CD14-positive monocyte (primary cell): ENCODE data around the gene LYG2. TPM values are rescaled to one million over a fixed set of nuclear protein-coding genes. Genes with fewer than 3 reads are reported as not detected.
"Not testable (repeated sequence)": the region's sequence is repeated elsewhere in the genome, so short reads cannot be mapped to it uniquely, and the experiment has no call there.

ENCODE experiments used
- DNase-seq, 3 donors: peaks; one replicate each; pipeline ENCODE4 v3.0.0-alpha.2; 2011 to 2022
- H2AFZ ChIP-seq: 2 replicates; pipeline ENCODE4 v1.6.0; 2012; ENCODE audit warnings: mild to moderate bottlenecking, low read depth, low read length, inconsistent platforms; ENCODE audit not compliant: insufficient read depth, poor library complexity, severe bottlenecking
- H3K27ac ChIP-seq, 2 donors: 1 replicate in 1 of 2; 2 replicates in 1 of 2; pipeline ENCODE4 v1.5.1; 2012 to 2013; ENCODE audit warnings: low read length in 2 of 2, control low read depth in 1 of 2, inconsistent platforms in 1 of 2, low read depth in 1 of 2, mild to moderate bottlenecking in 1 of 2
- H3K27me3 ChIP-seq, 2 donors: one replicate each; pipeline versions ENCODE4 v1.6.0 to v1.6.1; 2011 to 2013; ENCODE audit warnings: low read length in 2 of 2; ENCODE audit not compliant: control insufficient read depth in 2 of 2, insufficient read depth in 2 of 2
- H3K36me3 ChIP-seq, 2 donors: replicated peaks in 1 of 2; 1 replicate in 1 of 2; 2 replicates in 1 of 2; pipeline versions ENCODE4 v1.5.1 to v1.6.1; 2012 to 2013; ENCODE audit warnings: low read length in 2 of 2, control low read depth in 1 of 2, inconsistent platforms in 1 of 2, mild to moderate bottlenecking in 1 of 2; ENCODE audit not compliant: insufficient read depth in 2 of 2, control insufficient read depth in 1 of 2
- H3K4me1 ChIP-seq, 2 donors: 1 replicate in 1 of 2; 2 replicates in 1 of 2; pipeline versions ENCODE4 v1.5.1 to v1.6.1; 2012 to 2013; ENCODE audit warnings: low read length in 2 of 2, control low read depth in 1 of 2, inconsistent platforms in 1 of 2, mild to moderate bottlenecking in 1 of 2, moderate library complexity in 1 of 2; ENCODE audit not compliant: insufficient read depth in 2 of 2, control insufficient read depth in 1 of 2
- H3K4me2 ChIP-seq: replicated peaks from 2 replicates; pipeline ENCODE3; 2012; ENCODE audit warnings: low read length, moderate library complexity, mild to moderate bottlenecking; ENCODE audit not compliant: poor library complexity, severe bottlenecking; ENCODE audit errors: extremely low read depth
- H3K4me3 ChIP-seq, 3 experiments: fragments of 200-600 bp in 1 of 3; sonication (generic) in 1 of 3; replicated peaks in 1 of 3; 1 replicate in 2 of 3; 2 replicates in 1 of 3; pipeline ENCODE4 v1.5.1; 2011 to 2013; ENCODE audit warnings: low read length in 3 of 3, mild to moderate bottlenecking in 3 of 3, control low read depth in 2 of 3, low read depth in 2 of 3, inconsistent platforms in 1 of 3, moderate library complexity in 1 of 3
- H3K79me2 ChIP-seq: 2 replicates; pipeline ENCODE4 v1.6.0; 2012; ENCODE audit warnings: mild to moderate bottlenecking, control low read depth, inconsistent platforms, low read length, moderate library complexity; ENCODE audit not compliant: insufficient read depth
- H3K9ac ChIP-seq: 2 replicates; pipeline ENCODE4 v1.6.0; 2017; ENCODE audit warnings: low read length, mild to moderate bottlenecking; ENCODE audit not compliant: insufficient read depth, poor library complexity, severe bottlenecking
- H3K9me3 ChIP-seq, 2 donors: replicated peaks in 1 of 2; 1 replicate in 1 of 2; 2 replicates in 1 of 2; pipeline versions ENCODE4 v1.5.1 to v1.6.1; 2012 to 2013; ENCODE audit warnings: low read length in 2 of 2, control low read depth in 1 of 2; ENCODE audit not compliant: control insufficient read depth in 1 of 2, insufficient read depth in 1 of 2
- H4K20me1 ChIP-seq: 2 replicates; pipeline ENCODE4 v1.6.0; 2012; ENCODE audit warnings: mild to moderate bottlenecking, low read length, control low read depth, moderate library complexity; ENCODE audit not compliant: insufficient read depth
- H3K27ac Mint-ChIP-seq, 7 donors: one replicate each; pipeline ENCODE4 v1.8.0; 2020; ENCODE audit warnings: mild to moderate bottlenecking in 7 of 7, mixed read lengths in 7 of 7, moderate library complexity in 6 of 7, inconsistent platforms in 2 of 7
- H3K27me3 Mint-ChIP-seq, 3 donors: one replicate each; pipeline ENCODE4 v1.8.0; 2021 to 2022; ENCODE audit warnings: low read depth in 3 of 3, mild to moderate bottlenecking in 3 of 3, mixed read lengths in 3 of 3, moderate library complexity in 3 of 3, inconsistent platforms in 1 of 3
- H3K36me3 Mint-ChIP-seq, 2 donors: one replicate each; pipeline ENCODE4 v1.8.0; 2020; ENCODE audit warnings: mixed read lengths in 2 of 2, inconsistent platforms in 1 of 2, mild to moderate bottlenecking in 1 of 2
- H3K4me1 Mint-ChIP-seq: one replicate; pipeline ENCODE4 v1.8.0; 2020; ENCODE audit warnings: mild to moderate bottlenecking, mixed read lengths
- H3K4me3 Mint-ChIP-seq, 2 donors: one replicate each; pipeline ENCODE4 v1.8.0; 2020; ENCODE audit warnings: mild to moderate bottlenecking in 2 of 2, mixed read lengths in 2 of 2, moderate library complexity in 1 of 2
- H3K9me3 Mint-ChIP-seq, 7 donors: one replicate each; pipeline ENCODE4 v1.8.0; 2020 to 2022; ENCODE audit warnings: mixed read lengths in 7 of 7, mild to moderate bottlenecking in 6 of 7, moderate library complexity in 6 of 7, inconsistent platforms in 2 of 7
- CTCF ChIP-seq: fragments of 200-600 bp; IDR thresholded peaks from one replicate; pipeline ENCODE4 v1.8.0; 2022; ENCODE audit warnings: antibody characterized with exemption, mild to moderate bottlenecking
- WGBS: methylation state at CpG from one replicate; pipeline ENCODE4 v1.1.5; 2013; ENCODE audit warnings: missing lambda C conversion rate; ENCODE audit not compliant: insufficient coverage; 5-methylcytosine and 5-hydroxymethylcytosine counted together
- intact Hi-C, 2 donors: fragments of 100-400 bp; cut with micrococcal nuclease; formaldehyde crosslinking; loops; one replicate each; pipeline versions ENCODE4 v1.15.0 to v1.15.1; 2023
- polyA plus RNA-seq, 3 donors: library from polyadenylated mRNA; depleted of rRNA in 1 of 3; unstranded in 2 of 3; stranded (reverse) in 1 of 3; fragments of 300-500 nt in 2 of 3; fragments of >200 nt in 1 of 3; fragmentation: Illumina TruSeq in 2 of 3; gene quantifications; 1 replicate in 2 of 3; 2 replicates in 1 of 3; pipeline ENCODE4 v1.2.3, GENCODE V29; 2012 to 2021

The LYG2 gene
- polyA plus RNA-seq, 3 donors: not detected

DNA sequence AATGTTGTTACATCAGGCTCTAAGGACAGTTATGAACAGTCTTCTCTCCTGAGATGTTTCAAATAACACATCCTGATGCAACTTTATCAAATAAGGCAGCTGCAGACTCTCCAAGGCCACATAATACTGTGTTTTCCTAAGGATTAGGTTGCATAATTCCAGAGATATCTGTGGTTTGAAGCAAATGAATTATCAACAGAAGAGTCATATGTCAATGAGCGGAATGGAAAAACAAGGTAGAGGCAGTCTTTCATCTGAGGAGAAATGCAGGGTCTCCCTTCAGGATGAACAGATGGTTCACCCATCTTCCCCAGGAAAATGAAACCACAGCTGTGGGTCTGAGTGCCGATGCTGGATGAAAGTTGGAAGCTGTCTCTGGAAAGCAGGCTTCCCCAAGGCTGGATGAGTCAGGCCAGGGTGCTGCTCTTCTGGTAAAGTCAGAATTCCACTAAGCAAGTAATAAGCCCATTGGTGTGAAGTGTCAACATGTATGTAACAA lies 23.4 kb upstream of the LYG2 start:
- TF ChIP-seq CTCF: no peak
- no peak overlapping the region for H3K27ac Mint-ChIP-seq
- Histone ChIP-seq H4K20me1 (no peaks in the 10 kb centered on the region), H3K27me3 (no peaks in the 10 kb centered on the region), H3K27ac (no peak overlapping the region), H3K9ac (no peak overlapping the region), H3K9me3 (peaks cover 0 to 22% of the 10 kb centered on the region in 2 donors), H3K36me3 (peaks cover 0 to 9% of the 10 kb centered on the region in 2 donors), H3K4me1 (no peaks in the 10 kb centered on the region), H2AFZ (no peak overlapping the region), H3K4me3 (no peak overlapping the region), H3K79me2 (no peaks in the 10 kb centered on the region), H3K4me2 (no peak overlapping the region)
- intact Hi-C loops: no loop called here
- no peak overlapping the region for H3K4me3 Mint-ChIP-seq
- WGBS: 100% methylated on average over 1 of the region's 2 CpGs
- H3K36me3 Mint-ChIP-seq: peaks cover 2 to 7% of the 10 kb centered on the region in 2 donors
- peaks cover 0 to 2% (median 0%) of the 10 kb centered on the region in 3 donors for H3K27me3 Mint-ChIP-seq
- DNase-seq: no peak
- peaks cover 3% of the 10 kb centered on the region for H3K4me1 Mint-ChIP-seq
- H3K9me3 Mint-ChIP-seq: peaks cover 16 to 38% (median 26%) of the 10 kb centered on the region in 7 donors

- H3K27ac Mint-ChIP-seq, H4K20me1 ChIP-seq, DNase-seq, H3K27me3 Mint-ChIP-seq, H3K4me1 ChIP-seq, H3K27ac ChIP-seq, H3K4me1 Mint-ChIP-seq, H3K4me2 ChIP-seq, H3K79me2 ChIP-seq, intact Hi-C loops, H3K27me3 ChIP-seq, H3K9ac ChIP-seq, H2AFZ ChIP-seq, H3K4me3 Mint-ChIP-seq, H3K4me3 ChIP-seq, H3K36me3 Mint-ChIP-seq, H3K36me3 ChIP-seq: not testable (repeated sequence)
- whole genome bisulfite sequencing: 100% methylated on average over 1 of the region's 5 CpGs
- H3K9me3 Mint-ChIP-seq: peaks cover 13 to 35% (median 26%) of the 10 kb centered on the region in 7 donors
- H3K9me3 ChIP-seq: peaks cover 0 to 20% of the 10 kb centered on the region in 2 donors
These were observed 22.8 kb upstream of the LYG2 start for GRCh38 chr2:99278195-99278765.
